GM23338 (cell line): Measurements from ENCODE around the gene PCDHGB4. TPM values are rescaled to one million over a fixed set of nuclear protein-coding genes. Genes with fewer than 3 reads are reported as not detected.
"Not testable (repeated sequence)": the region's sequence is repeated elsewhere in the genome, so short reads cannot be mapped to it uniquely, and the experiment has no call there.

Experiments
- ATAC-seq: fragments of 200-7000 bp; cut with Tn5 transposase; 3 replicates; pipeline ENCODE4 v1.9.1; 2020
- DNase-seq: peaks from one replicate; pipeline ENCODE4 v3.0.0-alpha.2; 2015; ENCODE audit warnings: low spot score
- H2AFZ ChIP-seq: fragments of 200-600 bp; sonication (generic); 2 replicates; pipeline ENCODE4 v1.8.0; 2016; ENCODE audit warnings: antibody characterized with exemption, mild to moderate bottlenecking, moderate library complexity
- H3F3A ChIP-seq: fragments of 200-600 bp; sonication (generic); replicated peaks from 2 replicates; pipeline ENCODE4 v1.8.0; 2017; ENCODE audit warnings: antibody characterized with exemption, mixed run types, low read depth
- H3K27ac ChIP-seq: fragments of 200-600 bp; sonication (generic); 2 replicates; pipeline ENCODE4 v1.6.1; 2016; ENCODE audit warnings: low read depth
- H3K27me3 ChIP-seq: fragments of 200-600 bp; sonication (generic); 2 replicates; pipeline ENCODE4 v1.8.0; 2016; ENCODE audit warnings: mild to moderate bottlenecking, mixed run types, moderate library complexity; ENCODE audit not compliant: insufficient read depth
- H3K36me3 ChIP-seq: fragments of 200-600 bp; sonication (generic); 2 replicates; pipeline ENCODE4 v1.8.0; 2016; ENCODE audit warnings: mild to moderate bottlenecking; ENCODE audit not compliant: insufficient read depth
- H3K4me1 ChIP-seq: fragments of 200-600 bp; sonication (generic); 2 replicates; pipeline ENCODE4 v1.8.0; 2016; ENCODE audit warnings: mild to moderate bottlenecking, moderate library complexity; ENCODE audit not compliant: insufficient read depth
- H3K4me2 ChIP-seq: fragments of 200-600 bp; sonication (generic); 2 replicates; pipeline ENCODE4 v1.7.1; 2017; ENCODE audit warnings: mixed run types
- H3K4me3 ChIP-seq: fragments of 200-600 bp; sonication (generic); 2 replicates; pipeline ENCODE4 v1.6.1; 2016; ENCODE audit warnings: mixed run types
- H3K79me2 ChIP-seq: fragments of 200-600 bp; sonication (generic); replicated peaks from 2 replicates; pipeline ENCODE4 v1.8.0; 2017; ENCODE audit warnings: mild to moderate bottlenecking; ENCODE audit not compliant: insufficient read depth
- H3K9me2 ChIP-seq: fragments of 200-600 bp; sonication (generic); 2 replicates; pipeline ENCODE4 v1.8.0; 2017; ENCODE audit not compliant: insufficient read depth
- H4K20me1 ChIP-seq: fragments of 200-600 bp; sonication (generic); replicated peaks from 2 replicates; pipeline ENCODE4 v1.8.0; 2017; ENCODE audit warnings: mild to moderate bottlenecking; ENCODE audit not compliant: insufficient read depth
- H3K27ac Mint-ChIP-seq: 2 replicates; pipeline ENCODE4 v1.8.0; 2020; ENCODE audit warnings: inconsistent platforms, mild to moderate bottlenecking, moderate library complexity, mixed read lengths
- H3K27me3 Mint-ChIP-seq: 3 replicates; pipeline ENCODE4 v1.8.0; 2022; ENCODE audit warnings: low read depth, mild to moderate bottlenecking, moderate library complexity, mixed read lengths, inconsistent platforms; ENCODE audit not compliant: insufficient read depth, poor library complexity
- H3K36me3 Mint-ChIP-seq: 3 replicates; pipeline ENCODE4 v1.8.0; 2021; ENCODE audit warnings: low read depth, mild to moderate bottlenecking, inconsistent platforms, moderate library complexity, mixed read lengths
- H3K4me1 Mint-ChIP-seq: 3 replicates; pipeline ENCODE4 v1.8.0; 2020; ENCODE audit warnings: mild to moderate bottlenecking, inconsistent platforms, mixed read lengths
- H3K4me3 Mint-ChIP-seq: 3 replicates; pipeline ENCODE4 v1.8.0; 2021; ENCODE audit warnings: moderate library complexity, mild to moderate bottlenecking, inconsistent platforms, mixed read lengths
- H3K9me3 Mint-ChIP-seq: 3 replicates; pipeline ENCODE4 v1.8.0; 2020; ENCODE audit warnings: moderate library complexity, mild to moderate bottlenecking, inconsistent platforms, mixed read lengths
- CREB1 ChIP-seq: fragments of 250-450 bp; sonication (Bioruptor Pico); IDR thresholded peaks from 2 replicates; pipeline ENCODE4 v1.5.0; 2020; ENCODE audit warnings: low read depth, mild to moderate bottlenecking, moderate library complexity
- EZH2phosphoT487 ChIP-seq: fragments of 200-600 bp; sonication (generic); IDR thresholded peaks from one replicate; pipeline ENCODE4 v1.8.1; 2018; ENCODE audit warnings: antibody characterized with exemption; ENCODE audit not compliant: unreplicated experiment
- JUNB ChIP-seq: IDR thresholded peaks from one replicate; pipeline ENCODE4 v1.6.1; 2016; ENCODE audit warnings: antibody characterized with exemption; ENCODE audit not compliant: unreplicated experiment
- POLR2AphosphoS5 ChIP-seq: IDR thresholded peaks from 2 replicates; pipeline ENCODE4 v1.6.1; 2016; ENCODE audit warnings: antibody characterized with exemption, low read depth
- ZNF331 ChIP-seq: fragments of 250-450 bp; sonication (Bioruptor Pico); IDR thresholded peaks from 2 replicates; pipeline ENCODE4 v1.5.0; 2020; ENCODE audit warnings: low read depth, mild to moderate bottlenecking, moderate library complexity
- polyA plus RNA-seq: library from polyadenylated mRNA; unstranded; fragments of >200 nt; fragmentation: Nextera tagmentation; extraction: Ambion mirVana; gene quantifications from 2 replicates; pipeline ENCODE4 v1.2.1, GENCODE V29; 2016
- total RNA-seq: library from RNA; depleted of rRNA; stranded (reverse); fragments of >200 nt; shearing (Covaris generic); gene quantifications from 2 replicates; pipeline ENCODE4 v1.2.3, GENCODE V29; 2014
- TF ChIP-seq, protein P1 (sequence below), 2 experiments: fragments of 200-600 bp in 1 of 2; sonication (generic) in 1 of 2; conservative IDR thresholded peaks; 2 replicates each; pipeline versions ENCODE4 v1.5.1 to v1.6.1; 2016 to 2017; ENCODE audit warnings: antibody characterized with exemption in 2 of 2, low read depth in 2 of 2, mild to moderate bottlenecking in 2 of 2, moderate library complexity in 1 of 2

The PCDHGB4 gene
- total and polyA plus RNA-seq, 2 experiments from 2014 or later: 3.5 to 16.6 TPM

DNA sequence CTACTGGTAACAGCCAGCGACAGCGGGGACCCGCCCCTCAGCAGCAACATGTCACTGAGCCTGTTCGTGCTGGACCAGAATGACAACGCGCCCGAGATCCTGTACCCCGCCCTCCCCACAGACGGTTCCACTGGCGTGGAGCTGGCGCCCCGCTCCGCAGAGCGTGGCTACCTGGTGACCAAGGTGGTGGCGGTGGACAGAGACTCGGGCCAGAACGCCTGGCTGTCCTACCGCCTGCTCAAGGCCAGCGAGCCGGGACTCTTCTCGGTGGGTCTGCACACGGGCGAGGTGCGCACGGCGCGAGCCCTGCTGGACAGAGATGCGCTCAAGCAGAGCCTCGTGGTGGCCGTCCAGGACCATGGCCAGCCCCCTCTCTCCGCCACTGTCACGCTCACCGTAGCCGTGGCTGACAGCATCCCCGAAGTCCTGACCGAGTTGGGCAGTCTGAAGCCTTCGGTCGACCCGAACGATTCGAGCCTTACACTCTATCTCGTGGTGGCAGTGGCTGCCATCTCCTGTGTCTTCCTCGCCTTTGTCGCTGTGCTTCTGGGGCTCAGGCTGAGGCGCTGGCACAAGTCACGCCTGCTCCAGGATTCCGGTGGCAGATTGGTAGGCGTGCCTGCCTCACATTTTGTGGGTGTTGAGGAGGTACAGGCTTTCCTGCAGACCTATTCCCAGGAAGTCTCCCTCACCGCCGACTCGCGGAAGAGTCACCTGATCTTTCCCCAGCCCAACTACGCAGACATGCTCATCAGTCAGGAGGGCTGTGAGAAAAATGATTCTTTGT is 7.1 kb downstream of the PCDHGB4 start:
- not testable (repeated sequence) for H3K79me2 ChIP-seq, H3K4me3 Mint-ChIP-seq, H3K27ac ChIP-seq, H3K4me1 Mint-ChIP-seq, H3F3A ChIP-seq, ATAC-seq, H4K20me1 ChIP-seq, H3K4me1 ChIP-seq, H3K27me3 ChIP-seq, H3K27ac Mint-ChIP-seq, H3K4me3 ChIP-seq, H2AFZ ChIP-seq, DNase-seq, H3K4me2 ChIP-seq, H3K9me2 ChIP-seq
- Mint-ChIP-seq H3K36me3 (peaks cover 81% of the 10 kb centered on the region), H3K9me3 (peaks cover 87% of the 10 kb centered on the region), H3K27me3 (peaks cover 11% of the 10 kb centered on the region)
- peaks cover 12% of the 10 kb centered on the region; the same call in 1 of the 2 replicates for H3K36me3 ChIP-seq

DNA sequence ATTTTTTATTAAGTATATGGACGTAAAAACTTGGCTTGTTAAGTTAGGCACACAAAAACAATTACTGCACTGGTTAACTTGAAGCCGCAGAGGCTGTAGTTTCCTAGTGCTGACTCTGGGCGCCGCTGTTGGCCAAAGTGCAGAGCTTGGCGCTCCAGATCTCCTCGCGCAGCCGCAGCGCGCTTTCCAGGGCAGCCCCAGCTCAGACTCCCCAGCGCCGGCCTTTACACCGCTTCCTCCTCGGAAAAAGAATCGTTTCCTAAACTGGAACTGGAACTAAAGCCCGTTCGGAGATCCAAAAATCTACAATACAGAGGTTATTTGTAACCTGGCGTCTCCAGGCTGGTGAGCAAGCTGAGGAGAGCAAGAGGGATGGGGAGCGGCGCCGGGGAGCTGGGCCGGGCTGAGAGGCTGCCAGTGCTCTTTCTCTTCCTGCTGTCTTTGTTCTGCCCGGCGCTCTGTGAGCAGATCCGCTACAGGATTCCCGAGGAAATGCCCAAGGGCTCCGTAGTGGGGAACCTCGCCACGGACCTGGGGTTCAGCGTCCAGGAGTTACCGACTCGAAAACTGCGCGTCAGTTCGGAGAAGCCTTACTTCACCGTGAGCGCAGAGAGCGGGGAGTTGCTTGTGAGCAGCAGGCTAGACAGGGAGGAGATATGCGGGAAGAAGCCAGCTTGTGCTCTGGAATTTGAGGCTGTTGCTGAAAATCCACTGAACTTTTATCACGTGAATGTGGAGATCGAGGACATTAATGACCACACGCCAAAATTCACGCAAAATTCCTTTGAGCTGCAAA is 10.5 kb downstream of the PCDHGB4 start, which contains the start of gene PCDHGB5:
TSS of gene PCDHGB5 (plus strand) at position 192 of the 796 bp plus-strand sequence. CDS start at position 373, 181 bp downstream.
- H3K4me3 ChIP-seq: peak within 1 kb of the TSS; percentile 52
- not testable (repeated sequence) for H3K79me2 ChIP-seq, H4K20me1 ChIP-seq, H3F3A ChIP-seq, H3K4me3 Mint-ChIP-seq, H3K27me3 ChIP-seq, H3K27ac Mint-ChIP-seq, H3K27ac ChIP-seq, H3K9me2 ChIP-seq, H2AFZ ChIP-seq, H3K4me1 Mint-ChIP-seq, H3K4me1 ChIP-seq
- peak within 1 kb of the TSS; percentile 61; the same call in 1 of the 2 replicates for H3K4me2 ChIP-seq
- ATAC-seq: peak; percentile 90
- TF ChIP-seq, protein P1, sequence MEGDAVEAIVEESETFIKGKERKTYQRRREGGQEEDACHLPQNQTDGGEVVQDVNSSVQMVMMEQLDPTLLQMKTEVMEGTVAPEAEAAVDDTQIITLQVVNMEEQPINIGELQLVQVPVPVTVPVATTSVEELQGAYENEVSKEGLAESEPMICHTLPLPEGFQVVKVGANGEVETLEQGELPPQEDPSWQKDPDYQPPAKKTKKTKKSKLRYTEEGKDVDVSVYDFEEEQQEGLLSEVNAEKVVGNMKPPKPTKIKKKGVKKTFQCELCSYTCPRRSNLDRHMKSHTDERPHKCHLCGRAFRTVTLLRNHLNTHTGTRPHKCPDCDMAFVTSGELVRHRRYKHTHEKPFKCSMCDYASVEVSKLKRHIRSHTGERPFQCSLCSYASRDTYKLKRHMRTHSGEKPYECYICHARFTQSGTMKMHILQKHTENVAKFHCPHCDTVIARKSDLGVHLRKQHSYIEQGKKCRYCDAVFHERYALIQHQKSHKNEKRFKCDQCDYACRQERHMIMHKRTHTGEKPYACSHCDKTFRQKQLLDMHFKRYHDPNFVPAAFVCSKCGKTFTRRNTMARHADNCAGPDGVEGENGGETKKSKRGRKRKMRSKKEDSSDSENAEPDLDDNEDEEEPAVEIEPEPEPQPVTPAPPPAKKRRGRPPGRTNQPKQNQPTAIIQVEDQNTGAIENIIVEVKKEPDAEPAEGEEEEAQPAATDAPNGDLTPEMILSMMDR (conservative IDR thresholded peaks at IDR 0.05; ENCODE audit: low read depth in 2 of 2): peak; percentile 69
- peaks cover 79% of the 10 kb centered on the region for H3K9me3 Mint-ChIP-seq
- H3K36me3 ChIP-seq: 0 out of 2 replicates have a peak, but pooled peaks cover 13% of the 10 kb centered on the region
- peaks cover 63% of the 10 kb centered on the region for H3K36me3 Mint-ChIP-seq
- peak; percentile 79 for DNase-seq
- peaks cover 16% of the 10 kb centered on the region for H3K27me3 Mint-ChIP-seq

DNA sequence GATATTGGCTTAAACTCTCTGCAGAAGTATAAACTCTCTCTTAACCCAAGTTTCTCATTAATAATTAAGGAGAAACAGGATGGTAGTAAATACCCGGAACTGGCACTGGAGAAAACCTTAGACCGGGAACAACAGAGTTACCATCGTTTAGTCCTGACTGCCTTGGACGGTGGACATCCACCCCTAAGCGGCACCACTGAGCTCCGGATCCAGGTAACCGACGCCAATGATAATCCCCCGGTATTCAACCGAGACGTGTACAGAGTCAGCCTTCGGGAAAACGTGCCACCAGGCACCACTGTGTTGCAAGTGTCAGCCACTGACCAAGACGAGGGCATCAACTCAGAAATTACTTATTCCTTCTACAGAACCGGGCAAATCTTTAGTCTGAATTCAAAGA is 11.1 kb downstream of the PCDHGB4 start:
- DNase-seq: no peak
- peaks cover 79% of the 10 kb centered on the region for H3K9me3 Mint-ChIP-seq
- 0 out of 2 replicates have a peak, but pooled peaks cover 11% of the 10 kb centered on the region for H3K36me3 ChIP-seq
- H3K79me2 ChIP-seq: no peaks in the 10 kb centered on the region; the same call in 1 of the 2 replicates
- H4K20me1 ChIP-seq: no peaks in the 10 kb centered on the region
- no peaks in the 10 kb centered on the region; the same call in 2 of the 3 replicates for H3K4me1 Mint-ChIP-seq
- H3K4me3 ChIP-seq: peak overlapping the region; percentile 42; the same call in 1 of the 2 replicates
- no peaks in the 10 kb centered on the region for H3K27me3 ChIP-seq
- H3F3A ChIP-seq: no peaks in the 10 kb centered on the region
- peaks cover 63% of the 10 kb centered on the region for H3K36me3 Mint-ChIP-seq
- H3K27me3 Mint-ChIP-seq: peaks cover 15% of the 10 kb centered on the region
- no peak overlapping the region for H3K27ac Mint-ChIP-seq
- no peaks in the 10 kb centered on the region for H3K9me2 ChIP-seq
- peak overlapping the region; percentile 49; the same call in 1 of the 2 replicates for H3K4me2 ChIP-seq
- ATAC-seq: no peak
- H2AFZ ChIP-seq: no peak overlapping the region
- H3K4me1 ChIP-seq: no peaks in the 10 kb centered on the region
- H3K4me3 Mint-ChIP-seq: no peak overlapping the region
- no peak overlapping the region for H3K27ac ChIP-seq
- TF ChIP-seq EZH2phosphoT487 (no peak), ZNF331 (CRISPR knock-in tag) (no peak), JUNB (no peak), CREB1 (CRISPR knock-in tag) (no peak), POLR2AphosphoS5 (no peak)
